H1 (cell line): ENCODE results near the gene MEI1. TPM values are rescaled to one million over a fixed set of nuclear protein-coding genes. Genes with fewer than 3 reads are reported as not detected.

ENCODE experiments used
- CTCF ChIA-PET: fragments of 300-600 bp; sonication (Branson Sonifier 250); formaldehyde crosslinking; loops from one replicate; lab custom pipeline; 2021; ENCODE audit not compliant: partially characterized antibody; lab: Charles Lee
- POLR2A ChIA-PET: fragments of 300-600 bp; sonication (Branson Sonifier 250); formaldehyde crosslinking; loops from one replicate; lab custom pipeline; 2021; ENCODE audit warnings: inconsistent platforms; ENCODE audit not compliant: partially characterized antibody; lab: Charles Lee
- DNase-seq, 2 experiments: peaks; one replicate each; pipeline versions ENCODE4 v3.0.0 to v3.0.0-alpha.2; 2010 to 2022; ENCODE audit warnings: low spot score in 2 of 2, low read depth in 1 of 2, mixed read lengths in 1 of 2
- FAIRE-seq: peaks from 2 replicates; lab custom pipeline; 2011; peaks lifted over from hg19 to GRCh38; lab: Jason Lieb, UNC
- H2AFZ ChIP-seq: 2 replicates; pipeline ENCODE4 v1.8.1; 2012; ENCODE audit warnings: low read length, inconsistent platforms
- H2AK5ac ChIP-seq: 2 replicates; pipeline ENCODE4 v1.6.1; 2013; ENCODE audit warnings: low read depth, low read length
- H2BK120ac ChIP-seq: replicated peaks from 2 replicates; pipeline ENCODE3; 2013; ENCODE audit warnings: low read depth, low read length, inconsistent platforms
- H2BK12ac ChIP-seq: 2 replicates; pipeline ENCODE4 v1.6.1; 2013; ENCODE audit warnings: low read depth, low read length
- H2BK15ac ChIP-seq: 2 replicates; pipeline ENCODE4 v1.6.1; 2013; ENCODE audit warnings: low read length
- H2BK20ac ChIP-seq: 2 replicates; pipeline ENCODE4 v1.6.1; 2013; ENCODE audit warnings: low read length
- H2BK5ac ChIP-seq: 2 replicates; pipeline ENCODE4 v1.6.1; 2013; ENCODE audit warnings: low read depth, low read length
- H3K14ac ChIP-seq: 2 replicates; pipeline ENCODE4 v1.6.1; 2013; ENCODE audit warnings: inconsistent platforms; ENCODE audit not compliant: insufficient read length
- H3K18ac ChIP-seq: 2 replicates; pipeline ENCODE4 v1.6.1; 2013; ENCODE audit warnings: low read length; ENCODE audit errors: extremely low read depth
- H3K23ac ChIP-seq: 2 replicates; pipeline ENCODE4 v1.6.1; 2013; ENCODE audit warnings: inconsistent platforms; ENCODE audit not compliant: insufficient read length
- H3K23me2 ChIP-seq: 2 replicates; pipeline ENCODE4 v1.6.1; 2013; ENCODE audit warnings: low read depth, low read length
- H3K27ac ChIP-seq: 2 replicates; pipeline ENCODE4 v1.6.1; 2011; ENCODE audit warnings: low read depth, low read length, inconsistent platforms
- H3K27me3 ChIP-seq, 4 experiments: replicated peaks in 1 of 4; 1 replicate in 1 of 4; 2 replicates in 3 of 4; pipeline versions ENCODE4 v1.6.1 to v1.8.1; 2011 to 2013; ENCODE audit warnings: low read length in 3 of 4, mild to moderate bottlenecking in 3 of 4, inconsistent platforms in 2 of 4, mixed read lengths in 2 of 4, moderate library complexity in 1 of 4; ENCODE audit not compliant: control insufficient read depth in 3 of 4, insufficient read depth in 3 of 4; ENCODE audit errors: extremely low read depth in 1 of 4
- H3K36me3 ChIP-seq, 4 experiments: 2 replicates each; pipeline versions ENCODE4 v1.6.1 to v1.8.1; 2011 to 2013; ENCODE audit warnings: mild to moderate bottlenecking in 4 of 4, low read length in 3 of 4, moderate library complexity in 2 of 4, control low read depth in 1 of 4, inconsistent platforms in 1 of 4; ENCODE audit not compliant: insufficient read depth in 4 of 4, control insufficient read depth in 2 of 4
- H3K4ac ChIP-seq: replicated peaks from 2 replicates; pipeline ENCODE3; 2013; ENCODE audit warnings: low read length, low read depth, mixed read lengths, inconsistent platforms; ENCODE audit not compliant: insufficient read length
- H3K4me1 ChIP-seq, 4 experiments: replicated peaks in 1 of 4; 1 replicate in 1 of 4; 2 replicates in 3 of 4; pipeline versions ENCODE4 v1.6.1 to v1.8.1; 2011 to 2013; ENCODE audit warnings: low read length in 3 of 4, inconsistent platforms in 2 of 4, mixed read lengths in 1 of 4; ENCODE audit not compliant: insufficient read depth in 4 of 4, control insufficient read depth in 3 of 4
- H3K4me2 ChIP-seq, 2 experiments: 2 replicates each; pipeline versions ENCODE4 v1.6.1 to v1.8.1; 2011 to 2013; ENCODE audit warnings: low read depth in 2 of 2, low read length in 2 of 2, control low read depth in 1 of 2, inconsistent platforms in 1 of 2, mild to moderate bottlenecking in 1 of 2; ENCODE audit not compliant: insufficient read depth in 1 of 2
- H3K4me3 ChIP-seq, 4 experiments: fragments of 200-600, 300-600 bp in 1 of 4; sonication (generic), shearing (Covaris generic), sonication (Bioruptor Twin) in 1 of 4; 2 replicates each; pipeline versions ENCODE4 v1.5.1 to v1.8.1; 2011 to 2016; ENCODE audit warnings: low read length in 4 of 4, low read depth in 3 of 4, control low read depth in 2 of 4, inconsistent platforms in 2 of 4, mild to moderate bottlenecking in 2 of 4, mixed read lengths in 1 of 4, moderate library complexity in 1 of 4; ENCODE audit not compliant: insufficient read depth in 2 of 4; ENCODE audit errors: extremely low read depth in 1 of 4
- H3K56ac ChIP-seq: replicated peaks from 2 replicates; pipeline ENCODE3; 2013; ENCODE audit warnings: low read depth, mild to moderate bottlenecking, mixed read lengths, low read length, inconsistent platforms; ENCODE audit not compliant: insufficient read length
- H3K79me1 ChIP-seq: 2 replicates; pipeline ENCODE4 v1.6.1; 2013; ENCODE audit warnings: low read depth, low read length, control low read depth
- H3K79me2 ChIP-seq, 2 experiments: 2 replicates each; pipeline versions ENCODE4 v1.6.1 to v1.8.1; 2012 to 2013; ENCODE audit warnings: low read length in 2 of 2, mild to moderate bottlenecking in 2 of 2, inconsistent platforms in 1 of 2; ENCODE audit not compliant: insufficient read depth in 2 of 2, control insufficient read depth in 1 of 2
- H3K9ac ChIP-seq, 4 experiments: replicated peaks in 1 of 4; 1 replicate in 1 of 4; 2 replicates in 3 of 4; pipeline versions ENCODE4 v1.6.1 to v1.8.1; 2011 to 2013; ENCODE audit warnings: low read depth in 3 of 4, low read length in 3 of 4, control low read depth in 2 of 4, mild to moderate bottlenecking in 2 of 4, moderate library complexity in 2 of 4, inconsistent platforms in 1 of 4; ENCODE audit errors: extremely low read depth in 1 of 4
- H3K9me3 ChIP-seq, 2 experiments: 2 replicates each; pipeline versions ENCODE4 v1.6.1 to v1.8.1; 2012 to 2013; ENCODE audit warnings: mild to moderate bottlenecking in 2 of 2, moderate library complexity in 2 of 2, control low read depth in 1 of 2, inconsistent platforms in 1 of 2, low read depth in 1 of 2, low read length in 1 of 2, mixed read lengths in 1 of 2; ENCODE audit not compliant: insufficient read depth in 2 of 2
- H4K20me1 ChIP-seq, 2 experiments: replicated peaks in 1 of 2; 2 replicates each; pipeline versions ENCODE3 to v1.8.1; 2011 to 2013; ENCODE audit warnings: inconsistent platforms in 2 of 2, low read length in 2 of 2, mild to moderate bottlenecking in 1 of 2; ENCODE audit not compliant: insufficient read depth in 2 of 2, control insufficient read depth in 1 of 2
- H4K5ac ChIP-seq: 2 replicates; pipeline ENCODE4 v1.6.1; 2013; ENCODE audit warnings: low read length, low read depth, mixed read lengths, inconsistent platforms; ENCODE audit not compliant: insufficient read length
- H4K8ac ChIP-seq: 2 replicates; pipeline ENCODE4 v1.8.0; 2013; ENCODE audit warnings: mild to moderate bottlenecking, moderate library complexity, low read length, inconsistent platforms; ENCODE audit not compliant: insufficient read depth; ENCODE audit errors: extremely low read depth
- H4K91ac ChIP-seq: replicated peaks from 2 replicates; pipeline ENCODE3; 2013; ENCODE audit warnings: low read length, mixed read lengths, inconsistent platforms; ENCODE audit not compliant: insufficient read length
- ASH2L ChIP-seq: fragments of 200-600, 300-600 bp; sonication (generic); IDR thresholded peaks from one replicate; pipeline ENCODE4 v1.7.1; 2017; ENCODE audit warnings: low read length
- EP300 ChIP-seq, 2 experiments: IDR thresholded peaks; 1 replicate in 1 of 2; 2 replicates in 1 of 2; pipeline ENCODE4 v1.6.1; 2011 to 2012; ENCODE audit warnings: low read depth in 2 of 2, low read length in 2 of 2, mild to moderate bottlenecking in 2 of 2, borderline replicate concordance in 1 of 2, inconsistent platforms in 1 of 2, moderate library complexity in 1 of 2
- GABPA ChIP-seq: IDR thresholded peaks from 2 replicates; pipeline ENCODE4 v1.6.1; 2011; ENCODE audit warnings: mild to moderate bottlenecking, low read length, moderate library complexity, borderline replicate concordance; ENCODE audit not compliant: insufficient read depth
- KDM1A ChIP-seq: fragments of 200-600, 300-600 bp; sonication (generic); IDR thresholded peaks from 2 replicates; pipeline ENCODE4 v1.7.1; 2016; ENCODE audit warnings: mild to moderate bottlenecking, low read length, borderline replicate concordance
- PHF8 ChIP-seq: fragments of 200-600 bp; sonication (generic); conservative IDR thresholded peaks from 2 replicates; pipeline ENCODE4 v1.7.1; 2012; ENCODE audit warnings: low read depth, mild to moderate bottlenecking, inconsistent platforms, low read length, moderate library complexity
- WGBS, 2 experiments: shearing (Covaris generic) in 1 of 2; methylation state at CpG; one replicate each; pipeline versions ENCODE4 v1.1.6 to v1.1.7; 2013 to 2015; ENCODE audit warnings: low lambda C conversion rate in 2 of 2, mixed read lengths in 2 of 2, inconsistent platforms in 1 of 2, low coverage in 1 of 2, missing lambda C conversion rate in 1 of 2; ENCODE audit not compliant: insufficient replicate concordance in 2 of 2, insufficient coverage in 1 of 2, insufficient read length in 1 of 2; ENCODE audit errors: extremely low coverage in 1 of 2, missing lambda C conversion rate in 1 of 2; 5-methylcytosine and 5-hydroxymethylcytosine counted together
- polyA plus RNA-seq, 7 experiments: library from polyadenylated mRNA; depleted of rRNA in 3 of 7; stranded (reverse) in 5 of 7; unstranded in 2 of 7; fragments of >200 nt in 5 of 7; fragments of 200-250 nt in 2 of 7; gene quantifications; 1 replicate in 5 of 7; 2 replicates in 1 of 7; 4 replicates in 1 of 7; pipeline versions ENCODE4 v1.2.1 to v1.2.3, GENCODE V29; 2011 to 2013; ENCODE audit warnings: missing spikeins in 2 of 7, mixed read lengths in 2 of 7
- total RNA-seq: library from RNA; stranded (reverse); fragmentation: NEBNext Ultra II Directional; extraction: Animal tissue kit (Norgen Biotek cat#: 25700); gene quantifications from 2 replicates; pipeline ENCODE4 v1.2.1, GENCODE V29; 2021
- TF ChIP-seq, protein P1 (sequence below): IDR thresholded peaks from 2 replicates; pipeline ENCODE4 v1.6.1; 2012; ENCODE audit warnings: inconsistent platforms

The MEI1 gene
- total and polyA plus RNA-seq, 2 of the 8 experiments (the other 6 are each of a cell fraction or from before 2014, with no cell fraction given) = 0.27 to 0.54 TPM

DNA sequence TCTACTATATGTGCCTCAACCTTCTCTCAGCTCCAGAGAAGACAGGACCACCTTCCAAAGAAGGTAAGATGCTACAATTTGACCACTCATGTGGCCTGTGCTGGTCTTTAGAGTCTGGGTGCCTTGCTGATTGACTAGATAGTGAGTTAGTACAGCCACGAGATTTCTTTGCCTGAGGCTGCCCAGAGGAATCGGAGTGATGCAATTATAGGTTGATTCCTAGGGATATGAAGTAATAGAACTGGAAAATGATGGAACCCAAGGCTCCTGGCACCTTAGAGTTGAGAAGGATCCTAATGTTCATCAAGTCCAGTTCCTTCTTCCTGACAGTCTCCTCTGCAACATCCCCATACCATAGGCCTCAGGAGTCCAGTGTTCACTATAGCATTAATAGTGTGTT lies 54.7 kb downstream of the MEI1 start:
- Histone ChIP-seq H3K4ac (no peak overlapping the region), H4K8ac (no peak overlapping the region), H3K27ac (no peak overlapping the region), H3K4me1 (peaks cover 0 to 7% (median 4%) of the 10 kb centered on the region in 4 experiments; a peak in 5 of 7 replicates), H3K9me3 (no peaks in the 10 kb centered on the region), H2BK120ac (no peak overlapping the region), H3K18ac (no peak overlapping the region), H3K4me2 (no peak overlapping the region), H3K14ac (no peak overlapping the region), H3K36me3 (no peaks in the 10 kb centered on the region), H3K23me2 (no peaks in the 10 kb centered on the region), H4K20me1 (no peaks in the 10 kb centered on the region), H3K23ac (no peak overlapping the region), H3K4me3 (no peak overlapping the region), H2BK20ac (no peak overlapping the region), H2BK15ac (no peak overlapping the region), H2AK5ac (no peak overlapping the region), H2BK12ac (no peak overlapping the region), H3K79me2 (no peaks in the 10 kb centered on the region), H4K5ac (no peak overlapping the region), H3K27me3 (no peaks in the 10 kb centered on the region; a peak in 1 of 7 replicates), H3K56ac (no peak overlapping the region), H2AFZ (no peak overlapping the region), H3K79me1 (no peaks in the 10 kb centered on the region), H4K91ac (no peak overlapping the region), H2BK5ac (no peak overlapping the region), H3K9ac (no peak overlapping the region)
- ChIA-PET POLR2A (no interaction called here), CTCF (interaction anchor here (1.1 to 1.8 kb wide), 5 partner anchors 8 to 111 kb away, joined by 3 to 12 read pairs (median 4); no protein-coding TSS in a partner anchor)
- no peak for TF ChIP-seq GABPA
- TF ChIP-seq EP300 (IDR thresholded peaks at IDR 0.05; ENCODE audit: borderline replicate concordance in 1 of 2, low read depth in 2 of 2, low read length in 2 of 2) = no peak
- TF ChIP-seq, protein P1, sequence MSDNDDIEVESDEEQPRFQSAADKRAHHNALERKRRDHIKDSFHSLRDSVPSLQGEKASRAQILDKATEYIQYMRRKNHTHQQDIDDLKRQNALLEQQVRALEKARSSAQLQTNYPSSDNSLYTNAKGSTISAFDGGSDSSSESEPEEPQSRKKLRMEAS = no peak
- TF ChIP-seq PHF8 = no peak
- no peak for TF ChIP-seq ASH2L
- TF ChIP-seq KDM1A = no peak
- 43% methylated on average over 2 of the region's 2 CpGs; no CpG with 5 or more reads in 1 of the 2 experiments for WGBS, 2 experiments
- FAIRE-seq (no peak), DNase-seq (no peak)
